ENCODE data around the gene CDC37L1.

The CDC37L1 gene

DNA sequence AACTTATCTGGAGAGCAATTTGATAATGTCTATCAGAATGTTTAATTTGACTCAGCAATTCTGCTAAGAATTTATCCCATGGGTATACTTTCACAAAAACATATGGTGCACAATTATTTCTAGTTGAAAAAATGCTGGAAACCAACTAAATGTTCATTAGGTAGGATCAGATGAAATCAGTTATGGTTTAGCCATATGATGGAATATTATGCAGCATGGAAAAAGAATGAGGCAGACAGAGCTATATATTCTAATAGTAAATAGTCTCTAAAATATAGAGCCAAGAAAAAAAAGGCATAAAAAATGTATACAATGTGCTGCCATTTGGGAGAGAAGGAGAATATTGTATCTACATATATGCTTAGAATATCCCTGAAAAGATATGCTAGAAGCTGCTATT, 9.5 kb upstream of the CDC37L1 start:
- no peak for DNase-seq

DNA sequence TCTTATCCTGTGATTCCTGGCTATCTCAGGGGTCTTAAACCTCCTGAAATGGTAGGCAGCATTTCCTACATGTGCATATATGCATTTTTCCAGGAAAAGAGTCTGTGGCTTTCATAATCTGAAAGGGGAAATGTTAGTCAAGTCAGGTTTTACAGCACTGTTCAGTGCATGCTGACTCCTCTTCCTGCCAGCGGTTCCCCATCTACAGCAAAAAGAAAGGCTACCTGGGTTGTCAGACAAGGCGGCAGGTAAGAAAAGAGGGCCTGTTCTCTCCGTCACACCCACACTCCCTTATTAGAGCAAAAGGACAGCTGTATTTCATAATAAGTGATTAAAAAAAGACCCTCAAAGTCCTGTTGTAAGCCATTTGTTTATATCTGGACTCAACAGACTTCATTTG, 8.8 kb upstream of the CDC37L1 start:
- DNase-seq: no peak

DNA sequence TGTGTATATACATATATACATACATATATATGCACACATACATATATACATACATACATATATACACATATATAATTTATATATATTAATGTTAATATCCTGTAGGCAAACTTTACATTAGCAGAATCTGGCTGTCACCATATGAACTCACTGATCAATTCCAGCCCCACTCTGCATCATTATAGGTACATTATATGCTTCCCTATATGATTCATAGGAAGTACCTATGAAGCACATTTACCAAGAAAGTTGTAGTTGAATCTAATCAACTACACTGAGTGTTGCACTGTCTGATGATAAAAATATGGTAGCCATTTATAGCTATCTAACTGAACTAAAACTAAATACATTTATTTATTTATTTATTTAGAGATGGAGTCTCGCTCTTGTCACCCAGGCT, 7.6 kb upstream of the CDC37L1 start:
- no peak for DNase-seq

DNA sequence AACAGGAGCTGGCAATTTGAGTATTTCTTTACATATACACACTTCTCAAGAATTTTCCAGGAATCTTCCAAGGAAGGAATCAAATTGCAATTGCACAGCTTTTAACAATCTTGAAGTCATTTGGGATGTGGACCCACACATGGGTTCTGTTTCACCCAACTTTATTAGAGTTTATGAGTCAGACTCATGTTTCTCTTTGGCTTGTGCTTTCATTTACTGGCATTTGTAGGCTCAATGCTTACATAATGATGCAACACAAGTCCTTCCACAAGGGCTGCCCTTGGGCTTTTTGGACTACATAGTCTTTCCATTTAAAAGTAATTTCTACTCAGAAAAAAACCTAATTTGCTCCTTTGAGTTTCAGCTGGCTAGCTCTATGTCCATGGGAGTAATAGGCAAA, 4.6 kb upstream of the CDC37L1 start:
- no peak for DNase-seq

DNA sequence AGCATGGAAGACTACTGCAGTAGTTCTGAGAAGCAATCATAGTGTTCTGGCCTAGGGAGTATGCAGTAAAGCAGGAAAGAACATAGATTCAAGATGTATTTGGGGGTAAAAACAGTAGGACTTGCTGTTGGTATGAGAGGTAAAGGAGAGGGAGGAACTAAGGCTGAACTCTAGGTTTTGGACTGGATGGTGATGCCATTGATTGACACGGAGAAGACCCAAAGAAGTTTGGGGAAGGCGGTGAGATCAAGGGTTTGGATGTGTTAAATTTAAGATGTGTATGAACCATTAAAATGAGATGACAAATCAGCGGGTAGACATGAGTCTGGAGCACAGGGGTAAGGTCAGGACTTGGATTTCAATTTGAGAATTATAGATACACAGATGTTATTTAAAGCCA, 2.0 kb upstream of the CDC37L1 start:
- no peak for DNase-seq

DNA sequence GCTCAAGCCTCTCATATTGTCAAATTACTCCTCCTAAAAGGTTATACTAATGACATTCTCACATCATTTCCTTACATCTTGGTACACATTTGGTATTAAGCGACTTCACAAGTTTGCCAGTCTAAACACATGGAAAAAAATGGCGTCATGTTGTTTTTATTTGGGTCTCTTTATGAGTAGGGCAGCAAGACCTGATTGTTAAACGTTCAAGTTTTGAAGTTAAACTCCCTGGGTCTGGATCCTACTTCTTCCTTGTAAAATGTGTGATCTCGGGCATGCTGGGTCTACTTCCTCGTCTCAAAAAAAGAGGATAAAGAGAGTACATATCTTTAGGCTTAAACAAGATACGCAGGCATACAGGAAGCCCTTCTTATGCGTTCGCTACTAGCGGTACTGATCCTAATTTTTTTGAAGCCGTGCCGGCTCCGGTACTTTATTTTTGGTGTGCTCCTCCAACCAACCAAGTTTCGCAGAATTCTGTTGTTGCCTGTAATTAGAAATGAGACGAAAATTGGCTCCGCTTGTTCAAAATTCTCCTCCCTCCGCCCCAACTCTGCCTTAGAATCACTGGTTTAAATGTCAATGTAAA, 596 bp upstream of the CDC37L1 start:
- no peak for DNase-seq

DNA sequence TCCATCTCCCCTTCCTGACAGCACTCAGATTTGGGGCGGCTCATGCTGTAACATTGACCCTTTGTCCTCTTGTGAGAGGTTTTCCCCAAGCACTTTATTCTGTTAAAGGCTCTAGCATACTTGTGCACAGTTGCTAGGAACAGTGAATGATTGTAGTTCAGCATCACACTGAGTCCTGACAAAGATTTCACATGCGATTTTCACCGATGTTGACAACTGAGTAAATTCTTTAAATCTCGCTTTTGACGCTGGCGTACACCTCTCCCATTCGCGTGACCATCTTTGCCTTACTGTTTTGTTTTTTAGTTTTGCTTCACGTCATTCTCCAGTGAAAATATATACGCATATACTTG, 780 bp downstream of the CDC37L1 start:
- no peak for DNase-seq

DNA sequence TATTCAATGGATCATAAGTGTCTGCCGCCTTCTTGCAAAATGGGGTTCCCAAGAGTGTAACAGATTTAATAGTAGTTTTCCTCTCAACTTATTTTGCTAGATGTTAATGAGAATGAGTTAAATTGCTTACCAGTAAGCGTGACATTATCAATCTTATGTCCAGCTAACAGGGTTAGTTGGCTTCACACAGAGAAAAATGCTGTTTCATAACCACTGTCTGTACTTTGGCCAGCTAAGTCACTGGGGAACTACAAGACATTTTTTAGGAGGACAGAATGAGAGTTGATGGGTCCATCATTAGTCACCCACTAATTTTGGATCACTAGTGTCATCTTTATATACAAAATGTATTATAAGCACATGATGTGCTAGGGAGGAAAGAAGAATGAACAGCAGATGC, 1.4 kb downstream of the CDC37L1 start:
- no peak for DNase-seq

DNA sequence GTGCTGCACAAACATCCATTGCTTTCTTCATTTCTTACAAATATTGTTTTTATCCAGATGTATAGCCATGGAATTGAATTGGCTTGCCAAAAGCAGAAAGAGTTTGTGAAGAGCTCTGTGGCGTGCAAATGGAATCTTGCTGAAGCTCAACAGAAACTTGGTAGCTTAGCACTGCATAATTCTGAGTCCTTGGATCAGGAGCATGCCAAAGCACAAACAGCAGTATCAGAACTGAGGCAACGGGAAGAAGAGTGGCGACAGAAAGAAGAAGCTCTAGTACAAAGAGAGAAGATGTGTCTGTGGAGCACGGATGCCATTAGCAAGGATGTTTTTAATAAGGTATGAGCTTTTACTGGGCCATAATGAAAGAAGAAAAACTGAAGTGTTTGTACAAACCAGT, 5.5 kb downstream of the CDC37L1 start:
- no peak for DNase-seq

DNA sequence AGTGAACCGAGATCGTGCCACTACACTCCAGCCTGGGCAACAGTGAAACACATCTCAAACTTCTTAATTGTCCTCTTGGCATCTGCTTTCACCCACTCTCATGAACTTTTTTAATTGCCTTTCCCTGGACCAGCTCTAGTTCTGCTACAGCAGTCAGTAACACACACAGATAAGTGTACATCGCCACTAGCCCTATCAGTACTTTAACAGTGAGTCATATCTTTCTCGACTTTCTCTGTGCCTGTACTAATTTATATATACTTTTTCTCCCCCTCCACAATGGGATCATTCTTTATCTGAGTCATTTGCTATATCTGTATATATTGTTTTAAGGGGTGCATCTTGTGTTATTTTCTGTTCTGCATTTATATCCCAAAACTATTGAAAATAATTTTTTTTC, 6.7 kb downstream of the CDC37L1 start:
- no peak for DNase-seq

DNA sequence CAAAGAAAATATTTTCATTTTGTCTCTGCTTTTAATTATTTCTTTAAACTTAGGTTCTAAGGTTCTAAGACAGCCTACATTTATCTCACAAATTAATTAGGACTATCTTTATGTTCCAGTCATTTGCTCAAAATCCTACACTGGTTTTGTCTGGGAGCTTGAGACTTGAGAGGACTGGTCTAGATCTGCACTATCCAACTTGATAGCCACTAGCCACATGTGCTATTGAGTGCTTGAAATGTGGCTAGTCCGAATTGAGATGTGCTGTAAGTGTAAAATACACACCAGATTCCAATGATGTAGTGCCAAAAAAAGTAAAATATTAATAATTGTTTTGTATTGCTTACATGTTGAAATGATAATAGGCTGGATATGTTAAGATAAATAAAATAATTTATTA, 7.2 kb downstream of the CDC37L1 start:
- DNase-seq: no peak

DNA sequence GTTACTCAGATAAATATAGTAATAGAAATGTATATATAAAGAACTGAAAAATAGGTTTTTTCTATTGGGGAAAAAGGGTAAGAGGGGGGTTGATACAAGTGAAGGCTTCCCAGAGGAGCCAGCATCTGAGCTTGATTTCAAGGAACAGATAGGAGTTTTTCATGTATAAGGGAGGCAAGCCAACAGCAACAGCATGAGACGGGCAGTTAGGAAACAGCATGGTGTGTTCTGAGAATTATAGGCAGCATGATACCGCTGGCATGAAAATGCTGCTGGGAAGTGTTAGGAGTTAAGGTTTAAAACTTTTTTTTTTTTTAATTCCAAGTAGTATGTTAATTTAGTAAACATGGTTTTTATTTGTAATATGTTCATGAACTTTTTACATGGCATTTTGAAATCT, 9.7 kb downstream of the CDC37L1 start:
- no peak for DNase-seq

DNA sequence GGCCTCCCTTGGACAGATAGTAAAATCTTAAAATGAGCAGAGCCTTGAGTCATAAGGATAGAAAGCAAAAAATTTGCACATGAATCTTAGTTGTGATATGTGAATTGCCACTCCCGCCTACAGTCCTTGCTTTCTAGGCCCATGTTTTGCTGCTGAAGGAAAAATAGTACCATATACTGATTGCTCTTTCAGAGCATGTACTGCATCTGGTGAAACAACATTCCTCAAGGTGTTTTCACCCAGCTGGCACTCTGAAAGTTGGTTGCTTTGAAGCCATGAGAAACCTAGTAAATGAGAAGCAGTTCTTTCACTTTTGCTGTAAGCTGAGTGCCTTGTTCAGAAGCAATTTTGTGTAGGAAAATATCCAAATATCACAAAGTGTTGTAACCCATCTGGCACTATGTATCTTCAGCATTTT, 10.3 kb downstream of the CDC37L1 start:
- DNase-seq: no peak

DNA sequence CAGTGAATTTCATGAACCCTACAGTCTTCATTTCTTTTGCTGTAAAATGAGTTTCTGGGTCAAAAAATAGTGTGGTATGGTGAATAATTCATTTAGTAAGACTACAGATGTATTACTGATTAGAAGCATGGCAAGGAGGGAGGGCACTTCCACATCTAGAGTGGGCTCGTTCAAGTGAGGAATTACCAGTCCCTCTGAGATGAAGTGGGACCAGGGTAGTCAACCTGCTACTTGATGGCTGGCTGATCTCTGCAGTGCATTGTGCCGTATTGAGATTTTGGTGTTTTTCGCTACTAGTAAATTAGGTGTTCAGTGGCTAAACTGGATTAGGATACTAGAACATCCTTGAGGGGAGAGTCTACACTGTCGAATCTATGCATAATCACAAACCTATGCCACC, 10.8 kb downstream of the CDC37L1 start:
- DNase-seq: no peak

DNA sequence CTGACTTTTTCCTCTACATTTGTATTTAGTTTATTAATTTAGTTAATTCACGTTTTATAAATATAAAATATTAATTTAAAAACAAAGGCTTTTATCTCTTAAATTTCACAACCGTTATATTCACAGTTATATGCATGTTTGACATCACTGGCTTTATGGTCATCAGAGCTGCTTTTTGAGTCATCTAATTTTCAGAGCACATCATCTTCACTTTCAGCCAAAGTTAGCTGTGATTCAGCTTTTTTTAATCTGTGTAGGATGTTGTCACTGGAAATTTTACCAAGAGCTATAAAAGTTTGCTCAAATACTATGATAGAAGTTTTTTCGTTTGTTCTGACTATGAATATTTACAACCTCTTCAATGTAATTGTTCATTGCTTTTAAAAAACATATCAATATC, 12.4 kb downstream of the CDC37L1 start:
- DNase-seq: no peak

DNA sequence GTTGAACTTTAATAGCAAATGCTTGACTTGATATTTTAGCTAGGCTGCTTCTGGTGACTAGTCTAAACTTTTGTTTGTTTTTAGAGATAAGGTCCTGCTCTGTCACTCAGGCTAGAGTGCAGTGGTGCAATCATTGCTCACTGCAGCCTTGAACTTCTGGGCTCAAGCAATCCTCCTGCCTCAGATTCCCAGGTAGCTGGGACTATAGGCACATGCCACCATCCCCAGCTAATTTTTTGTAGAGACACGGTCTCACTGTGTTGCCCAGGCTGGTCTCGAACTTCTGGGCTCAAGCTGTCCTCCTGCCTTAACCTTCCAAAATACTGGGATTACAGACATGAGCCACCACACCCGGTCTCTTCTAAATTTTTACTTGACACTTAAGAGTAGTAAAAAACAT, 20.7 kb downstream of the CDC37L1 start:
- no peak for DNase-seq

DNA sequence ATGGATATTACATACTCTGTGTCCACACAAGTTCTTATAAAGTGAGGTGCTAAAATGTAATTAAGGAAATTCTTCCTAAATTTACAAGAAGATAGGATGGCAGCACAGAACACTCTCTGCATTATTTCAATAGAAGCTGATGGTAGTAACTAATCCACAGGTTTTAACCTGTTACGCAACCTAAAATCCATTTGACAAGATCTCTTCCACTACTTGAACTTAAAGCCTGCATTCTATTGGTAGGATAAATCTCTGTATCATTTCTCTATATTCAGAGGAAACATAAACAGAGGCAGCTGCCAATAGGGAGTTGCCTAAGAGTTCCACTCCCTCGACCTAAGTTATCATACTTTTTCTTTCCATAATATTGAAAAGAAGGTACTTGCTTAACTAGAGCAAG, 21.6 kb downstream of the CDC37L1 start:
- DNase-seq: no peak

DNA sequence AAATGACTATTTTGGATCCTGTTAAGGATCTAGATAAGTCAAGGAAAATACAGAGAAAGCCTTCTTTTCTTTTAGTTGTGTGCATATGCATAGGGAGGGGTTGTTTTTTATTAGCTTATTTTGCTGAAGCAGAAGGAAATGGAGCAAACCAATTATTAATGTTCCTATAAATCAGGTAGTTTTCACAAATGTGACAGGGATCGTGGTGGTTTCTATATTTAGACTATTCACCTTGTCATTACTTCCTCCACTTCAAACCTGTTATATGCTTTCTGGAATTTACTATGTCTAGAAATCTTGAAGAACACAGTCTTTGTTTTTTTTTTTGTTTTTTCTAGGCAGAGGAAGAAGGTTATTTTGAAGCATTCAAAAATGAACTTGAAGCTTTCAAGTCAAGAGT, 22.2 kb downstream of the CDC37L1 start:
- DNase-seq: no peak

DNA sequence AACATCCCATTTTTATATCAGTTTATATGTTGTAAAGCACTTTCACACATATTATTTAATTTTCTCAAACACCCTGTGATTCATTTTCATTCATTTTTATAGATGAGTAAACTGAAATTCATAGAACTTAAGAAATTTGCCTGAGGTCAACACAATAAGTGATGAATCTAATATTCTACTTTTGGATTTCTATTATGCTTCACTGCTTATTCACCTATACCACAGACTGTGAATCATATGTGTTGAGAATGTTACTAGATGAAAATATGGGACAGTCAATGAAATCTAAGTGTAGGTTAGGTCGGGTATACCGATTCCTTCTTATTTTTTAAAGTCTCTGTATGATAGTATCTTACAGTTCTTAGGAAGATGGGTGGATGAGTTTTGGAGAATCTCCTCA, 24.8 kb downstream of the CDC37L1 start:
- no peak for DNase-seq

DNA sequence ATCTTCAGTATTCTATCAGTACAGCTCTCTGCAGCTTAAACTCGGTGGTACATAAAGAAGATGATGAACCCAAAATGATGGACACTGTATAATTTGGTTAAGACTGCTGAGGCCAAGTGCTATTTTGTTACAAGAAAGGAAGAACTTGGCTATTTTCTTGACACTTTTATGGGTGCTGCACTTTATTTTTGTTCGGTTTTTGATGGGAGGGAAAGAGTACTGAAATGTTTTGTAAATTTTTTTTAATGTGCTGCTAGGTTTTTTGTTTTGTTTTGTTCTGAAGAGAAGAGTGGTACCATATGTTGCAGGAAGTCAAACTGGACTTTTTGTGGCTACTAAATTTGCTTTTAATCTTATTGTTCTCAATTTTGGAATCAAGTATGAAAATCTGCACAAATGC, 26.7 kb downstream of the CDC37L1 start:
- DNase-seq: no peak

DNA sequence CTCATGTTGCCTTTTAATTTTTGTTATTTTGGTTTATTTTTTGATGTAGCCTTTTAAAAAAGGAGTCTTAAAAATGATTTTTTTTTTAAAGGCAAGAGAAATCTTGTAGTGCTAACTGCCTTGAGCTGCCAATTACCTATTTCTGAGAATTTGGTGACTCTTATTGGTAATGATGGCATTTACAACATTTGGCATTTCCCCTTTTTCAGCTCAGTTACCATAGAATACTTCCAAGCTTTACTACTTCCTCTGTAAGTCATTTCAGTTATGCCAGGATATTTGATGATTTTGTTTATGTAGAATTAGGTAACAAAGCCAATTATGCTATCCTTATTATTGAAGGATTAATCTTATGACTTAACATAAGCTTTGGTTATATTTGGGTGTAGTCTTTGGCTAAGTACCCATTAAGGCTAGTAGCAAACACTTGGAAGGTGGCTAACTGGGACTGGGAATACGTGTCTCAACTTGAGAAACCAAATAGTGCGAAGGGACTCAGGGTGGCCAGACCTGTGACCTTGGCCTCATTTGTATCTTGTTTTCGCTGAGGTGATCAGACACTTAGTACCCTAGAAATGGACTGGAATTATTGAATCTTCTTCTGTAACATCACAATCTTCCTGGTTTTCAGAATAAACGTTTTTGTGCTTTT, 27.7 kb downstream of the CDC37L1 start:
- no peak for DNase-seq

DNA sequence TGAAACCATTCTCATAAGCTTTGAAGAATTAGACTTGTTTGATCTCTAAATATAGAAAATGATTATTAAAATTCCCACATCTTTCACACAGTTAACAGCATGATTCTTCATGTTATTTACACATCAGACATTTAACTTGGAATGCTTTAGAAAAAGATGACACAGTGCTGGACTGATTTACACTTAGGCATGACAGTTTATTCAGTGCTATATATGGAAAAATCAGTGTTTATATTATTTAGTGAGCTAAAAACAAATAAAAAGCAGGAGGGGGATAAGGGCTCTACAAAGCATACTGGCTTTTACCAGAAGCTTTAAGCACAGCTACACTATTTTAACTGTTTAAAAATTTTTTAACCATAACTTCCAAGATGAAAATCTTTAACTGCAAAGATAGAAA, 30.0 kb downstream of the CDC37L1 start:
- no peak for DNase-seq

DNA sequence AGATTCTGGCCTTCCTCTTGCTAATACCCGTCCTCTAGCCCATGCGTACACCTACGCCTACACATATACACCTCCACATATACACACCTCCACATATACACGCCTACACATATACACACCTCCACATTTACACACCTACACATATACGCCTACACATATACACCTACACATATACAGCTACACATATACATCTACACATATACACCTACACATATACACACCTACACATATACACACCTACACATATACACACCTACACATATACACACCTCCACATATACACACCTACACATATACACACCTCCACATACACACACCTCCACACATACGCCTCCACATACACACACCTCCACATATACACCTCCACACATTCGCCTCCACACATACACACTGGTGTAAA, 34.5 kb downstream of the CDC37L1 start:
- no peak for DNase-seq

DNA sequence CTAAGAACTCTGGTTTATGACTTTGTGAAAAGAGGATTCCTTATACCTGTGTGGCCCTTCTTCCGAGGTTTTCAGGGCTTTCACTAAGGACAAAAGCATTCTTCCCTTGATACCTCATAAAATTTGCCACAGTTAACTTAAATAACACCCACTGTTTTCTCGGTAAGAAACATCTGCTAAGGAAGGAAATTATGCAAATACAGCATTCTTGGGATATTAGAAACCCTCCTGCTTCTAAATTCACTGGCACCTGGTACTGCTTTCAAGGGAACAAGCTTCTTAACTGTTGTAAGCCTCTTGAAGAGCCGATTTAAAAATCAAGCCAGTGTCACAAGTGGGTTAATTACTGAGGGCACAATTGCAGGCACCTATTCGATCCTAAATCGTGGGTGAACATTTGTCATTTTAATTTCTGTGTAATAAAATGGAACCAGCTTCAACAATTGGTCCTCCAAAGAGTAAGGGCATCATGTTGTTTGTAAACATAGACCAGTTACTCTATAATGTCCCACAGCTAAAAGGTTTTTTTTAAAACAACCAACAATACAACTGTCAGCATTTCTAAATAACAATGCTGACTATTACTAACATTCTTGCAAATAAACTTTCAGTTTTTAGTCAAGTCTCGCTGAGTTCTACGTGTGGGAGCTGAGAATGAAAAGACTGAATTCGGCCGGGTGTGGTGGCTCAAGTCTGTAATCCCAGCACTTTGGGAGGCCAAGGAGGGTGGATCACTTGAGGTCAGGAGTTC, 35.1 kb downstream of the CDC37L1 start:
- DNase-seq: no peak

DNA sequence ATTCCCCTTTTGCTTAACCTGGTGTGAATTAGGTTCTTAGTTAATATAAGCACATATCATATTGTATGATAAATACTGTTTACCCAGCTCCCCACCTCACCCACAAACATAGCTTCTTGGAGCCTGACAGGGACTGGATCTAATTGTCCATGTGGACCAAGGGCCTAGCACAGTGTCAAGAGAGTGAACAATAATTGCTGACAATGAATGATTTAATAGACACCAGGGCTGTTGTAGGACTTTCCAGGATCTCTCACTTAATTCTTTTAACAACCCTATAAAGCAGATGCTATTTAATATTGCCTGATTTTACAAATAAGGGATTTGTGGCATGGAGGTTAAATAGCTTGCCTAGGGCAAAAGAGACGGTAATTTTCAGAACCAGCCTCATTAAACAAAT, 36.8 kb downstream of the CDC37L1 start:
- DNase-seq: no peak
